ENCODE measurements around the gene TCP11L2. TPM values are rescaled to one million over a fixed set of nuclear protein-coding genes. Genes with fewer than 3 reads are reported as not detected.
A peak's percentile ranks its signal among the peaks of the same experiment; 100 is the strongest.

Gene TCP11L2
- polyA plus RNA-seq, 3 donors = 23.5 to 37.3 (median 35.8) TPM

GRCh38 chr12:106274012-106274411 lies 28.5 kb upstream of the TCP11L2 start:
- peaks cover 37 to 56% of the 10 kb centered on the region in 2 donors for H3K4me1 ChIP-seq (ENCODE audit: control insufficient read depth in 1 of 2, insufficient read depth in 2 of 2, low read length in 2 of 2)
- WGBS (ENCODE audit: insufficient coverage) = no CpG with 5 or more reads among the region's 6 CpGs
- no peaks in the 10 kb centered on the region for H3K9me3 ChIP-seq (replicated peaks in 1 of 2; ENCODE audit: control insufficient read depth in 1 of 2, insufficient read depth in 1 of 2, low read length in 2 of 2)
- no peak overlapping the region for H3K4me2 ChIP-seq (replicated peaks; ENCODE audit: extremely low read depth, low read length, poor library complexity, severe bottlenecking)
- no peaks in the 10 kb centered on the region for H3K36me3 ChIP-seq (replicated peaks in 1 of 2; ENCODE audit: control insufficient read depth in 1 of 2, insufficient read depth in 2 of 2, low read length in 2 of 2)
- peaks cover 0 to 6% (median 3%) of the 10 kb centered on the region in 7 donors for H3K9me3 Mint-ChIP-seq
- no peaks in the 10 kb centered on the region for H4K20me1 ChIP-seq (ENCODE audit: insufficient read depth, low read length)
- H3K4me3 ChIP-seq (replicated peaks in 1 of 3; ENCODE audit: low read depth in 2 of 3, low read length in 3 of 3) = no peak overlapping the region
- no peaks in the 10 kb centered on the region for H3K27me3 ChIP-seq (ENCODE audit: control insufficient read depth in 2 of 2, insufficient read depth in 2 of 2, low read length in 2 of 2)
- H3K4me3 Mint-ChIP-seq = no peak overlapping the region
- peaks cover 0 to 6% (median 0%) of the 10 kb centered on the region in 3 donors for H3K27me3 Mint-ChIP-seq (ENCODE audit: low read depth in 3 of 3)
- no peak overlapping the region for H2AFZ ChIP-seq (ENCODE audit: insufficient read depth, low read depth, low read length, poor library complexity, severe bottlenecking)
- peak overlapping the region in 5 of 7 donors; percentile 75 to 92 (median 85) for H3K27ac Mint-ChIP-seq
- H3K4me1 Mint-ChIP-seq = peaks cover 54% of the 10 kb centered on the region
- no peak overlapping the region for H3K9ac ChIP-seq (ENCODE audit: insufficient read depth, low read length, poor library complexity, severe bottlenecking)
- no peak overlapping the region for H3K27ac ChIP-seq (ENCODE audit: low read depth in 1 of 2, low read length in 2 of 2)
- no peak for TF ChIP-seq CTCF (IDR thresholded peaks at IDR 0.05)
- intact Hi-C loops (cut with micrococcal nuclease) = no loop called here
- H3K79me2 ChIP-seq (ENCODE audit: insufficient read depth, low read length) = no peaks in the 10 kb centered on the region
- H3K36me3 Mint-ChIP-seq = no peaks in the 10 kb centered on the region
- no peak for DNase-seq

DNA sequence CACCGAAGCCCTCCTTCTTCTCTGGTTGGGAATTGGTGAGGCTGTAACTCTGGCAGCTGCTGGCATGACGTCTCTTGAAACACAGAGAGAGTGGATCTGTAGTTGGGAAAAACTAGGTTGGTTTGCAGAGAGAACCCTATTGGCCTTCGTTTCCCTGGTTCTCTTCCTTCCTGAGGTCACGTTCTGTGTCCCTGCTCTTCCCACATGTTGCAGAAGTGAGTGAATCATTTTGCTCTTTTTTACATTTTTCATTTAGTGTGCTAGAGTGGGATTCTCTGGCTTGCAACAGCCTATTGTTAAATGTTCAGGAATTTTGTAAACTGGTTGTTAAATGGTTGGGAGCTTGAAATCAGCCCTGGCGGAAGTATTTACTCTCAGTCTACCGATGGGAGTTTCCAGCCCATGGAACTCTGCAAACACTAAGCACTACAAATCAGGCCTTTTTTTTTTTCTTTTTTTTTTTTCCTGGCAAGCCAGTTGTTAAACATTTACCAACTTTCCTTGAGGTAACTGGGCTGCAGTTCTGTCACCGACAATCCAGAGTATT lies 27.9 kb upstream of the TCP11L2 start:
- no peaks in the 10 kb centered on the region for H3K36me3 ChIP-seq (replicated peaks in 1 of 2; ENCODE audit: control insufficient read depth in 1 of 2, insufficient read depth in 2 of 2, low read length in 2 of 2)
- no peak overlapping the region for H3K9ac ChIP-seq (ENCODE audit: insufficient read depth, low read length, poor library complexity, severe bottlenecking)
- H4K20me1 ChIP-seq (ENCODE audit: insufficient read depth, low read length) = no peaks in the 10 kb centered on the region
- H3K4me3 Mint-ChIP-seq = no peak overlapping the region
- peaks cover 33 to 56% of the 10 kb centered on the region in 2 donors for H3K4me1 ChIP-seq (ENCODE audit: control insufficient read depth in 1 of 2, insufficient read depth in 2 of 2, low read length in 2 of 2)
- WGBS (ENCODE audit: insufficient coverage) = 100% methylated on average over 2 of the region's 7 CpGs
- no peaks in the 10 kb centered on the region for H3K9me3 ChIP-seq (replicated peaks in 1 of 2; ENCODE audit: control insufficient read depth in 1 of 2, insufficient read depth in 1 of 2, low read length in 2 of 2)
- H3K27me3 Mint-ChIP-seq (ENCODE audit: low read depth in 3 of 3) = peaks cover 0 to 6% (median 0%) of the 10 kb centered on the region in 3 donors
- H3K27ac ChIP-seq (ENCODE audit: low read depth in 1 of 2, low read length in 2 of 2) = no peak overlapping the region
- no peak for DNase-seq
- intact Hi-C loops (cut with micrococcal nuclease) = no loop called here
- TF ChIP-seq CTCF (IDR thresholded peaks at IDR 0.05) = no peak
- H3K4me1 Mint-ChIP-seq = peaks cover 53% of the 10 kb centered on the region
- no peaks in the 10 kb centered on the region for H3K79me2 ChIP-seq (ENCODE audit: insufficient read depth, low read length)
- H3K36me3 Mint-ChIP-seq = no peaks in the 10 kb centered on the region
- H3K27ac Mint-ChIP-seq = peak overlapping the region in 4 of 7 donors; percentile 25 to 81 (median 28)
- H3K4me3 ChIP-seq (replicated peaks in 1 of 3; ENCODE audit: low read depth in 2 of 3, low read length in 3 of 3) = no peak overlapping the region
- H3K4me2 ChIP-seq (replicated peaks; ENCODE audit: extremely low read depth, low read length, poor library complexity, severe bottlenecking) = no peak overlapping the region
- no peak overlapping the region for H2AFZ ChIP-seq (ENCODE audit: insufficient read depth, low read depth, low read length, poor library complexity, severe bottlenecking)
- no peaks in the 10 kb centered on the region for H3K27me3 ChIP-seq (ENCODE audit: control insufficient read depth in 2 of 2, insufficient read depth in 2 of 2, low read length in 2 of 2)
- peaks cover 0 to 6% (median 3%) of the 10 kb centered on the region in 7 donors for H3K9me3 Mint-ChIP-seq

All from CD14-positive monocyte (primary cell).